CD14-positive monocyte (primary cell): ENCODE measurements around the gene ASB1. TPM values are rescaled to one million over a fixed set of nuclear protein-coding genes. Genes with fewer than 3 reads are reported as not detected.

Experiments used
- DNase-seq, 3 donors: peaks; one replicate each; pipeline ENCODE4 v3.0.0-alpha.2; 2011 to 2022
- H2AFZ ChIP-seq: 2 replicates; pipeline ENCODE4 v1.6.0; 2012; ENCODE audit warnings: mild to moderate bottlenecking, low read depth, low read length, inconsistent platforms; ENCODE audit not compliant: insufficient read depth, poor library complexity, severe bottlenecking
- H3K27ac ChIP-seq, 2 donors: 1 replicate in 1 of 2; 2 replicates in 1 of 2; pipeline ENCODE4 v1.5.1; 2012 to 2013; ENCODE audit warnings: low read length in 2 of 2, control low read depth in 1 of 2, inconsistent platforms in 1 of 2, low read depth in 1 of 2, mild to moderate bottlenecking in 1 of 2
- H3K27me3 ChIP-seq, 2 donors: one replicate each; pipeline versions ENCODE4 v1.6.0 to v1.6.1; 2011 to 2013; ENCODE audit warnings: low read length in 2 of 2; ENCODE audit not compliant: control insufficient read depth in 2 of 2, insufficient read depth in 2 of 2
- H3K36me3 ChIP-seq, 2 donors: replicated peaks in 1 of 2; 1 replicate in 1 of 2; 2 replicates in 1 of 2; pipeline versions ENCODE4 v1.5.1 to v1.6.1; 2012 to 2013; ENCODE audit warnings: low read length in 2 of 2, control low read depth in 1 of 2, inconsistent platforms in 1 of 2, mild to moderate bottlenecking in 1 of 2; ENCODE audit not compliant: insufficient read depth in 2 of 2, control insufficient read depth in 1 of 2
- H3K4me1 ChIP-seq, 2 donors: 1 replicate in 1 of 2; 2 replicates in 1 of 2; pipeline versions ENCODE4 v1.5.1 to v1.6.1; 2012 to 2013; ENCODE audit warnings: low read length in 2 of 2, control low read depth in 1 of 2, inconsistent platforms in 1 of 2, mild to moderate bottlenecking in 1 of 2, moderate library complexity in 1 of 2; ENCODE audit not compliant: insufficient read depth in 2 of 2, control insufficient read depth in 1 of 2
- H3K4me2 ChIP-seq: replicated peaks from 2 replicates; pipeline ENCODE3; 2012; ENCODE audit warnings: low read length, moderate library complexity, mild to moderate bottlenecking; ENCODE audit not compliant: poor library complexity, severe bottlenecking; ENCODE audit errors: extremely low read depth
- H3K4me3 ChIP-seq, 3 experiments: fragments of 200-600 bp in 1 of 3; sonication (generic) in 1 of 3; replicated peaks in 1 of 3; 1 replicate in 2 of 3; 2 replicates in 1 of 3; pipeline ENCODE4 v1.5.1; 2011 to 2013; ENCODE audit warnings: low read length in 3 of 3, mild to moderate bottlenecking in 3 of 3, control low read depth in 2 of 3, low read depth in 2 of 3, inconsistent platforms in 1 of 3, moderate library complexity in 1 of 3
- H3K79me2 ChIP-seq: 2 replicates; pipeline ENCODE4 v1.6.0; 2012; ENCODE audit warnings: mild to moderate bottlenecking, control low read depth, inconsistent platforms, low read length, moderate library complexity; ENCODE audit not compliant: insufficient read depth
- H3K9ac ChIP-seq: 2 replicates; pipeline ENCODE4 v1.6.0; 2017; ENCODE audit warnings: low read length, mild to moderate bottlenecking; ENCODE audit not compliant: insufficient read depth, poor library complexity, severe bottlenecking
- H3K9me3 ChIP-seq, 2 donors: replicated peaks in 1 of 2; 1 replicate in 1 of 2; 2 replicates in 1 of 2; pipeline versions ENCODE4 v1.5.1 to v1.6.1; 2012 to 2013; ENCODE audit warnings: low read length in 2 of 2, control low read depth in 1 of 2; ENCODE audit not compliant: control insufficient read depth in 1 of 2, insufficient read depth in 1 of 2
- H4K20me1 ChIP-seq: 2 replicates; pipeline ENCODE4 v1.6.0; 2012; ENCODE audit warnings: mild to moderate bottlenecking, low read length, control low read depth, moderate library complexity; ENCODE audit not compliant: insufficient read depth
- H3K27ac Mint-ChIP-seq, 7 donors: one replicate each; pipeline ENCODE4 v1.8.0; 2020; ENCODE audit warnings: mild to moderate bottlenecking in 7 of 7, mixed read lengths in 7 of 7, moderate library complexity in 6 of 7, inconsistent platforms in 2 of 7
- H3K27me3 Mint-ChIP-seq, 3 donors: one replicate each; pipeline ENCODE4 v1.8.0; 2021 to 2022; ENCODE audit warnings: low read depth in 3 of 3, mild to moderate bottlenecking in 3 of 3, mixed read lengths in 3 of 3, moderate library complexity in 3 of 3, inconsistent platforms in 1 of 3
- H3K36me3 Mint-ChIP-seq, 2 donors: one replicate each; pipeline ENCODE4 v1.8.0; 2020; ENCODE audit warnings: mixed read lengths in 2 of 2, inconsistent platforms in 1 of 2, mild to moderate bottlenecking in 1 of 2
- H3K4me1 Mint-ChIP-seq: one replicate; pipeline ENCODE4 v1.8.0; 2020; ENCODE audit warnings: mild to moderate bottlenecking, mixed read lengths
- H3K4me3 Mint-ChIP-seq, 2 donors: one replicate each; pipeline ENCODE4 v1.8.0; 2020; ENCODE audit warnings: mild to moderate bottlenecking in 2 of 2, mixed read lengths in 2 of 2, moderate library complexity in 1 of 2
- H3K9me3 Mint-ChIP-seq, 7 donors: one replicate each; pipeline ENCODE4 v1.8.0; 2020 to 2022; ENCODE audit warnings: mixed read lengths in 7 of 7, mild to moderate bottlenecking in 6 of 7, moderate library complexity in 6 of 7, inconsistent platforms in 2 of 7
- CTCF ChIP-seq: fragments of 200-600 bp; IDR thresholded peaks from one replicate; pipeline ENCODE4 v1.8.0; 2022; ENCODE audit warnings: antibody characterized with exemption, mild to moderate bottlenecking
- WGBS: methylation state at CpG from one replicate; pipeline ENCODE4 v1.1.5; 2013; ENCODE audit warnings: missing lambda C conversion rate; ENCODE audit not compliant: insufficient coverage; 5-methylcytosine and 5-hydroxymethylcytosine counted together
- intact Hi-C, 2 donors: fragments of 100-400 bp; cut with micrococcal nuclease; formaldehyde crosslinking; loops; one replicate each; pipeline versions ENCODE4 v1.15.0 to v1.15.1; 2023
- polyA plus RNA-seq, 3 donors: library from polyadenylated mRNA; depleted of rRNA in 1 of 3; unstranded in 2 of 3; stranded (reverse) in 1 of 3; fragments of 300-500 nt in 2 of 3; fragments of >200 nt in 1 of 3; fragmentation: Illumina TruSeq in 2 of 3; gene quantifications; 1 replicate in 2 of 3; 2 replicates in 1 of 3; pipeline ENCODE4 v1.2.3, GENCODE V29; 2012 to 2021

ASB1 gene
- polyA plus RNA-seq, 3 donors, result 15.1 to 22.0 (median 16.0) TPM

GRCh38 chr2:238430781-238431180 is 4.1 kb downstream of the ASB1 start:
- H2AFZ ChIP-seq, result no peak overlapping the region
- no peak overlapping the region for H3K4me3 ChIP-seq
- no peak overlapping the region for H3K9ac ChIP-seq
- Mint-ChIP-seq H3K4me1 (peaks cover 70% of the 10 kb centered on the region), H3K4me3 (no peak overlapping the region), H3K27ac (no peak overlapping the region), H3K9me3 (peaks cover 0 to 2% (median 0%) of the 10 kb centered on the region in 7 donors), H3K36me3 (peaks cover 36 to 41% of the 10 kb centered on the region in 2 donors), H3K27me3 (peaks cover 0 to 2% (median 0%) of the 10 kb centered on the region in 3 donors)
- H3K9me3 ChIP-seq, result no peaks in the 10 kb centered on the region
- no peak for DNase-seq
- H3K4me2 ChIP-seq, result no peak overlapping the region
- TF ChIP-seq CTCF, result no peak
- peaks cover 40 to 48% of the 10 kb centered on the region in 2 donors for H3K4me1 ChIP-seq
- no peak overlapping the region for H3K27ac ChIP-seq
- H3K27me3 ChIP-seq, result no peaks in the 10 kb centered on the region
- H4K20me1 ChIP-seq, result peaks cover 68% of the 10 kb centered on the region
- peaks cover 17 to 46% of the 10 kb centered on the region in 2 donors for H3K36me3 ChIP-seq
- peaks cover 89% of the 10 kb centered on the region for H3K79me2 ChIP-seq
- intact Hi-C loops, result no loop called here
- 100% methylated on average over 2 of the region's 6 CpGs for WGBS

GRCh38 chr2:238431456-238431855 is 4.7 kb downstream of the ASB1 start:
- no peak for TF ChIP-seq CTCF
- H2AFZ ChIP-seq, result no peak overlapping the region
- H3K27ac ChIP-seq, result no peak overlapping the region
- peaks cover 0 to 2% (median 0%) of the 10 kb centered on the region in 7 donors for H3K9me3 Mint-ChIP-seq
- WGBS, result no CpG with 5 or more reads among the region's 1 CpG
- H3K36me3 ChIP-seq, result peaks cover 22 to 52% of the 10 kb centered on the region in 2 donors
- H3K4me3 Mint-ChIP-seq, result no peak overlapping the region
- H4K20me1 ChIP-seq, result peaks cover 70% of the 10 kb centered on the region
- H3K9me3 ChIP-seq, result no peaks in the 10 kb centered on the region
- H3K4me1 Mint-ChIP-seq, result peaks cover 66% of the 10 kb centered on the region
- intact Hi-C loops, result no loop called here
- H3K4me2 ChIP-seq, result no peak overlapping the region
- H3K36me3 Mint-ChIP-seq, result peaks cover 41 to 48% of the 10 kb centered on the region in 2 donors
- H3K79me2 ChIP-seq, result peaks cover 96% of the 10 kb centered on the region
- H3K9ac ChIP-seq, result no peak overlapping the region
- H3K27ac Mint-ChIP-seq, result peak overlapping the region in 1 of 7 donors; percentile 12
- H3K27me3 ChIP-seq, result no peaks in the 10 kb centered on the region
- no peak for DNase-seq
- H3K4me1 ChIP-seq, result peaks cover 35 to 41% of the 10 kb centered on the region in 2 donors
- no peak overlapping the region for H3K4me3 ChIP-seq
- H3K27me3 Mint-ChIP-seq, result peaks cover 0 to 2% (median 0%) of the 10 kb centered on the region in 3 donors
